ENCODE data around the gene JAKMIP2.
"Not testable (repeated sequence)": the region's sequence is repeated elsewhere in the genome, so short reads cannot be mapped to it uniquely, and the experiment has no call there.

The JAKMIP2 gene

DNA sequence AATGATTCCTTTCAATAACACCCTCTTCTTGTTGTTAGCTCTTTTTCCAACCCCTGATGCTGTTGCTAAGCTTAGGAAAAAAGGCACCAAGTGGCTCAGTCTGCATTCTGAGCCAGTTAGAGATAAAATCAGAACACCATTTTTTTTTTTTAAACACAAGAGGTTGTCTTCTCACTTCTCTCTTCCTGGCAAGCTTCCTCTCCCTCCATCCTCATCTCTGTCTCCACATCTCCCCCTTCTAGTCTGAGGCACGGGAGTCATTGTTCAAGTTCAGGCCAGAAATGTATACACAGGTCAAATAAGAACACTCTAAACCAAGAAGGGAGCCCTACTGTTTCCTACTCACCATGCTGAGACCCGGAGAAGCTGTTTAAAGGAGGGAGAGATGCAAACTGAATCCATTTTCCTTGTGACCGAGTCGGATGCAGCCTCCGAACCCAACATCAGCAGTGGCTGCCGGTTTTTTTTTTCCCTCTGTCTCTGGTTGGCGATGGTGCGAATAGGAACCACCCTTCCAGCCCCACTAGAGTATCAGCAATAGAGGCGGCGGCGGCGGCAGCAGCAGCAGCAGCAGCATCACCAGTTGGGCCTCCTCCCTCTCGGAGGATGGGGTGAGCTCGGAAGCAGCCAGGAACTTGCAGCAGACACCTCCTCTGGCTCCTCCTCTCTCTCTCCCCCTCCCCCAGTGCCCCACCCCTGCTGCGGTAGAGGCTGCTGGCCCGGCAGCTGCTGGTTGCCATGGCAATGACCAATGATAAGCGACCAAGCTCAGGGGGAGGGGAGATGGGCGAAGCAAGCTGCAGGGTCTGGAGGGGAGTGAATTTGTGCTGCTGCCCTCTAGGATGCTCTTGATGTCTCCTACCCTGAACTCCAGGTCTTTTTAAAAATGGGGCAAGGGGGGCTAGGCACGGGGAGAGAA is at the start of gene JAKMIP2:
TSS of gene JAKMIP2 (minus strand) at position 619 of the 919 bp plus-strand sequence. CDS start 110,922 bp downstream, outside the sequence.
- DNase-seq: no peak

DNA sequence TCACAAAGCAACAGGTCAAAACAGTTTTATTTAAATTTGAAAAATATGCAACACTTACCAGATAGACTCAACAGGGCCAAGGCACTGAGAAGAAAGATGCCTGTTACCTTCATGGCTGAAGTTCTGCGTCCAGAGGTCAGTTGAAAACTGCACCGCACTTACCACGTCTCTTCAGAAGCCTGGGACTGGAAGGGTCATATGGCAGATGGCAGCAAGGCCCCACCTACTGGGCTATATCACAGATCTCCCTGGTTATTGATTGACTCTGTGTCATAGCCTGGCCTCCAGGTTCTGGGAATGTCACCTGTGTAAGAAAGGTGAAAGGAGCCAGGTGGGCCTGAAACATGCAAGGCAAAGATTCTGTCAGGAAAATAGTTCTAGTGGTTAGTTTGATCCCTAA is 48.9 kb upstream of the JAKMIP2 start, which contains the start of gene SPINK1:
TSS of gene SPINK1 (minus strand) at position 207 of the 400 bp plus-strand sequence. CDS start at position 113, 94 bp downstream.
- no peak for DNase-seq

DNA sequence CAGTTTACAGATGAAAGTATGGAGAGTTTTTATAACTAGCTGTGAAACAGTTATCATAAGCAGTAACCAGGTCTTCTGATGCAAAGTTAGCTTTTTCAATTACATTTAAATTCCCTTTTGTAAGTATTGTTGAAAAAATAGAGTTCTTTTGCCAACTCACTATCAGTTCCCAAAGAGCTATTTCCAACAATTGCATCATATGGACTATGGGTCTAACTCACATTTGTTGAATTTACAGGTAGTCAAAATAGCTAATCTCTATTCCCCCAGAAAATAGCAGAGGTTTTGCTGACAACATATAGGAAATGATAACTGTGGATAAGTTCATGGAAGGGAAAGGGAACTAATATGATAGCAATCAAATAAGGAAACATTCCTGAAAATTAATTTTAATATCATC is 47.5 kb upstream of the JAKMIP2 start:
- DNase-seq: no peak

- not testable (repeated sequence) for DNase-seq
Observed at GRCh38 chr5:147827017-147827416, 44.5 kb upstream of the JAKMIP2 start.

GRCh38 chr5:147826361-147826760 is 43.8 kb upstream of the JAKMIP2 start:
- no peak for DNase-seq

GRCh38 chr5:147822686-147823491 is 40.4 kb upstream of the JAKMIP2 start:
- peak; percentile 32 for DNase-seq

DNA sequence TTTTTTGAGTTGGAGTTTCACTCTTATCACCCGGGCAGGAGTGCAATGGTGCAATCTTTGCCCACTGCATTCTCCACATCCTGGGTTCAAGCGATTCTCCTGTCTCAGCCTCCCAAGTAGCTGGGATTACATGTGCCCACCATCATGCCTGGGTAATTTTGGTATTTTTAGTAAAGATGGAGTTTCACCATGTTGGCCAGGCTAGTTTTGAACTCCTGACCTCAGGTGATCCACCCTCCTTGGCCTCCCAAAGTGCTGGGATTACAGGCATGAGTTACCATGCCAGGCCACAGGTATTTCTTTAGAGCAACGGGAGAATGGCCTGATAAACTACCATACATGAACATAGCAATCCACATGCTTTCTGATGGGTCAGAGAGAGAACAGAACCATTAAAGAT is 39.7 kb upstream of the JAKMIP2 start:
- not testable (repeated sequence) for DNase-seq

GRCh38 chr5:147821766-147822165 is 39.2 kb upstream of the JAKMIP2 start:
- DNase-seq: no peak

DNA sequence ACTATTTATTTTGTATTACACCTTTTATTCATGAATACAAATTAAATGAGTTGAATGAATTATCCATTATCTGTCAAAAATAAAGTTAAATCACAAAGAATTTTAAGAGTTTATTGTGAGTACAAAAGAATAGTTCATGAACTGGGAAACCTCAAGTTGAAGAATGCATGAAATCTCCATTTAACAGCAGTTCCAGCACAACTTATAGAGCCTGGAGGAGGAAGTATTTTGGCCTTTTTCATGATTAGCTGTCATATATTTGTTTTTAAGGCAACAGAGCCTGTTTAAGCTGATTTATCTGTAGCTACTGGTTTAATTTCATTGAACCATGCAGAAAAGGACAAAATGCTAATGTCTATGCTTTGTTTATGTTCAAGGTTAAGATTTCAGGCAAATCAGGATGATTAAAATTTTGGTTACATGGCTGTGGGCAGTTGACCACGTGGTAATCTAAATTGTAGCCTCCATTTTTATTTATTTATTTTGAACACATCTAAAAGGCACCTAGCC is 36.8 kb upstream of the JAKMIP2 start:
- no peak for DNase-seq

- DNase-seq: no peak
Observed at GRCh38 chr5:147818290-147818689, 35.8 kb upstream of the JAKMIP2 start.

GRCh38 chr5:147813696-147814095 is 31.2 kb upstream of the JAKMIP2 start:
- no peak for DNase-seq

DNA sequence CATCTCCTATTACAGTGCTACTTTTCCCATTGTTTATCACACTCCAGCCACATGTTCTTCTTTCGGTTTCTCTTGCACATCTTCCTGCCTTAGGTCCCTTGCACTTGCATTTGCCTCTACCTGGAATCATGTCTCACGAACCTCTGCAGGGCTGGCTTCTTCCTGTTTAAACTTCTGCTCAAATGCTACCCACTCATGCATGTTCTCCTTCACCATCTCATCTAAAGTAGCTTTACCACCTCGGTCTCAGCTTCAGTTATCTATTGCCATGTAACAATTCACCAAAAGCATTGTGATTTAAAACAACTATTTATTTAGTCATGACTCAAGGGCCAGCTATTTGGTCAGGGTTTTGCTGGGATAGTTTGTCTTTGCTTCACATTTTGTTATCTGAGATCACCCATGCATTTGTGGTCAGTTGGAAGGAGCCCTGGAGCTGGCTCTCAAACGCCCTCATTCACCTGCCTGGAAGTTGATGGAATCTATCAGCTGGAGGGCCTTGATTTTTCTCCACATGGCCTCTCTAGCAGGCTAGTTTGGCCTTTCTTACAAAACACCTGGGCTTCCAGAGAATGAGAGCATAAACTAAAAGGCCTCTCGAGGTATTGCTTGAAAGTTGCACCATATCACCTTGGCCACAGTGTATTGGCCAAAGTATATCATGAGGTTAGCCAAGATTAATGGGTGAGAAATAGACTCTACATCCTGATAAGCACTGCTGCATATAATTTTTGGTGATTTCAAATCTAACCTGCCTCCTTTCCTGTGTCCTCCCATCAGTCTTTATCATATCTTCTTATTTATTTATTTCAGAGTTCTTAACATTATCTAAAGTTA is 27.5 kb upstream of the JAKMIP2 start:
- DNase-seq: no peak

- no peak for DNase-seq
Observed at GRCh38 chr5:147805030-147805454, 22.5 kb upstream of the JAKMIP2 start.

DNA sequence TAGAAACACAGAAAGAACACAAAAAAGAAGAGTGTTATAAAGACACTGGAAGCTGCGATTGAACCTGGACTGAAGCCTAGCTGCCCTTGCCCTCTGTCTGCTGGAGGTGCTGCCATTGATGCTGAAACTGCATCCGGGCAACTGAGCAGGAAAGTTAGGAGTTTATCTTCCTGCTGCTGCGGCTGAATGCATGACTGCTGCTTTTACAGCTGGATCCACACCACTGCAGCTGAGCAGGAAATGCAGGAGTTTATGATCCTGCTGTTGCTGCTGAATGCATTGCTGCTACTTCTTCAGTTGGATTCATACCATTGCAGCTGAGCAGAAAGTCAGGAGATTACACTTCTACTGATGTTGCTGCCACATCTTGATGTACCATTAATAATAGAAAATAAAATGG is 21.8 kb upstream of the JAKMIP2 start:
- DNase-seq: no peak

DNA sequence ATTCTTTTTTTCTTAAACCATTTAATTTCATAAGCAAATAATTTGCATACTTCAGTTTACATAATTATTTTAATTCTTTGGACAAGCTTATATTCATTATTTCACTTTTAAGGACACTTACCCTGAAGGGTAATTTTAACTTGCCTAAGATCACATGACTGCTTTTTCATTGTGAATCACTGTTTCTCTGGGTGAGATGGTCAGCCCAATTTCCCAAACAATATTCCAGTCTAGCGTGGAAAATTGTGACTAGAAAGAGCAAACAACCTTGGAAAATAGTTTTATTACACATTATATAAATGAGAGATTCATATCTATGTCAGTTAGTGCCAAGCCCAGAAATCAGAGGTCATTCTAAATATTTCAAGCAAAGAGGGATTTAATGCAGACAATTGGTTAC is 21.4 kb upstream of the JAKMIP2 start:
- DNase-seq: no peak

DNA sequence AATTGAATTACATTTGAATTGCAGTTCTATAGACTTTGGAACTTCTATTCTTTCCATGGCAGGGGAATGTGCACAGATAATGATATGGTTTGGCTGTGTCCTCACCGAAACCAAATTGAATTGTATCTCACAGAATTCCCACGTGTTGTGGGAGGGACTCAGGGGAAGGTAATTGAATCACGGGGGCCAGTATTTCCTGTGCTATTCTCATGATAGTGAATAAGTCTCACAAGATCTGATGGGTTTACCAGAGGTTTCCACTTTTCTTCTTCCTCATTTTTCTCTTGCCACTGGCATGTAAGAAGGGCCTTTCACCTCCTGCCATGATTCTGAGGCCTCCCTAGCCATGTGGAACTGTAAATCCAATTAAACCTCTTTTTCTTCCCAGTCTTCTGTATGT is 20.6 kb upstream of the JAKMIP2 start:
- DNase-seq: not testable (repeated sequence)

DNA sequence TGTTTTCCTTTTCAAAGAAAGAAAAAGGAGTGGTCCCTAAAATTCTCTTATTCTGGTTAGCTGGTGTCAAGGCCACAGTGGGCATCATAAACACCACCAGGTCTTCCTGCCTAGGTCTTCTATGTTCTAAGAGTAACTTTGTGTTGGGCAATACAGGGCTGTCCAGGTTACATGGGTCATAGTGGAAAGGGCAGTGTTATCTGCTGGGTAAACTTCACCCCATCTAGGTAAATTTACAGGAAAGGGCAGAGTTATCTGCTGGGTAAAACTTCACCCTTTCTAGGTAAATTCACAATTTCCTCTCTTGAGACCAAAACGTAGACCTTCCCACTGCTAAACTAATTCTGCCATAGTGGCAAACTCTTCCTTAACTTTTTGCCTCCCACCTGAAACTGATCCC is 18.9 kb upstream of the JAKMIP2 start:
- no peak for DNase-seq

DNA sequence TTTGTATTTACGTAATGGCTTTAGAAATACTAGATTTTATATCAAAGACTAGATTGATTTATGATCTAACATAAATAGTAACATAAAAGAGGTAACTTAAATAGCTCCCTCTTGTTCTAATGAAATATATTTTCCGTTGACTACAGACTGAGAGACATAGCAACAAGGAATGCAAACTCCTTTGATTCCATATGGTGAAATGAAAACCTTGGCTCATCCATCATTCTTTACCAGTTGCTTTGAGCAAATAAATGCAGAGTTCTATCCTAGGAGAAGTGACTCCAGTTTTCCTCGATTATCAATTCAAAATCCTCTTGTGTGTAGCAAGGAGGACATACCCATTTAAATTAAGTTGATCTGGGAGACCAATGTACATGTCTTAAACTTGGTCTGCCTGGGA is 18.0 kb upstream of the JAKMIP2 start:
- no peak for DNase-seq

DNA sequence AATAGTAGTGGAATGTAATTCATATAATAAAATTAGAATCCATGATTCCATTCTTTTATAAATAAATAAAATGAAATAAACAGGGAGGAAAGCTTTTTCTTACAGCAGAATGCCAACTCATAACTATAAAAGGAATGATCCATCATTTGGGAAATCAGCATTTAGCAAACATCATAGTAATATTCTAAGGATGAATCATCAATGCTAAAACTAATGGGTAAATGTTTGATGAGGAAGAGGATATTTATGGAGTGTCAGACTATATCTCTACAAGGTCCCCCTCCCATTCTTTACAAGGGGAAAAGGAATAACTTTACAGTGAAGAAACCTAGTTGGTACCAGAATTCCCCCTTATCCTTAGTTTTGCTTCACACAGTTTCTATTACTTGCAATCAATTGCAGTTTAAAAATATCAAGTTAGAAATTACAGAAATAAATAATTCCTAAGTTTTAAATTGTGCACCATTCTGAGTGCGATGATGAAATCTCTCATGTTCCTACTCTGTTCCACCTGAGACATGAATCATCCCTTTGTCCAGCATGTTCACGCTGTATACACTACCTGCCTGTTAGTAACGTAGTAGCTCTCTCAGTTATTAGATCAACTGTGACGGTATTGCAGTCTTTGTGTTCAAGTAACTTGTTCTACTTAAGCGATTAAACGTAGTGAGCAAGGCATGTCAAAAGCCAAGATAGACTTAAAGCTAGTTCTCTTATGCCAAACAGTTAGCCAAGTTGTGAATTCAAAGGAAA is 14.2 kb upstream of the JAKMIP2 start:
- no peak for DNase-seq

GRCh38 chr5:147791181-147791580 is 8.7 kb upstream of the JAKMIP2 start:
- no peak for DNase-seq

GRCh38 chr5:147789820-147790219 is 7.3 kb upstream of the JAKMIP2 start:
- DNase-seq: no peak

GRCh38 chr5:147788023-147788422 is 5.5 kb upstream of the JAKMIP2 start:
- DNase-seq: no peak

Data from amniotic stem cell (primary cell).